ENCODE data around the gene CYP1A1. TPM values are rescaled to one million over a fixed set of nuclear protein-coding genes. Genes with fewer than 3 reads are reported as not detected.

CYP1A1 gene
- total and polyA plus RNA-seq, 9 of the 15 experiments (the other 6 are each of a cell fraction or from before 2014, with no cell fraction given), result 0.04 to 0.13 (median 0.05) TPM; not detected in 5

- TF ChIP-seq JUND (IDR thresholded peaks at IDR 0.05; ENCODE audit: borderline replicate concordance, low read depth, low read length) (no peak), JUND (tag; IDR thresholded peaks at IDR 0.05; ENCODE audit: borderline replicate concordance, low read depth, low read length) (no peak), THAP7 (CRISPR knock-in tag; IDR thresholded peaks at IDR 0.05) (no peak), MAFF (IDR thresholded peaks at IDR 0.05; ENCODE audit: low read length) (peak; percentile 50; the same call in 1 of the 2 replicates)
Measured at GRCh38 chr15:74746389-74746788, 21.1 kb upstream of the CYP1A1 start (continued).

GRCh38 chr15:74742422-74742821, 17.1 kb upstream of the CYP1A1 start:
- Histone ChIP-seq H3K27ac (ENCODE audit: extremely low read depth, low read depth, low read length) (no peak overlapping the region), H2AFZ (ENCODE audit: low read depth, low read length) (no peak overlapping the region), H3K4me3 (no peak overlapping the region), H3K9me3 (replicated peaks; ENCODE audit: control insufficient read depth, insufficient read depth, low read depth, low read length) (peaks cover 4% of the 10 kb centered on the region), H3K36me3 (ENCODE audit: control insufficient read depth, insufficient read depth, low read length) (no peaks in the 10 kb centered on the region), H3K4me2 (ENCODE audit: insufficient read depth, low read length) (no peak overlapping the region), H3K79me2 (ENCODE audit: control insufficient read depth, insufficient read depth, low read length) (no peaks in the 10 kb centered on the region), H3K27me3 (ENCODE audit: control insufficient read depth in 2 of 2, insufficient read depth in 2 of 2, low read length in 2 of 2) (peaks cover 10 to 38% of the 10 kb centered on the region in 2 experiments; a peak in 3 of 5 replicates), H3K9me1 (ENCODE audit: control insufficient read depth, insufficient read depth, low read length) (no peaks in the 10 kb centered on the region), H4K20me1 (replicated peaks; ENCODE audit: control insufficient read depth, insufficient read depth, low read length) (no peaks in the 10 kb centered on the region), H3K9ac (ENCODE audit: insufficient read depth in 1 of 2, low read depth in 2 of 2, low read length in 2 of 2) (no peak overlapping the region), H3K4me1 (replicated peaks in 1 of 2; ENCODE audit: control insufficient read depth in 2 of 2, insufficient read depth in 2 of 2, low read length in 2 of 2) (no peaks in the 10 kb centered on the region)
- ATAC-seq, result no peak
- no peak for DNase-seq (ENCODE audit: extremely low read depth in 1 of 4, low spot score in 3 of 4)
- in situ Hi-C loops (cut with MboI), result no loop called here
- intact Hi-C loops (cut with micrococcal nuclease), result no loop called here
- TF ChIP-seq ZFP1 (CRISPR knock-in tag; IDR thresholded peaks at IDR 0.05), result peak; percentile 83
- no peak for TF ChIP-seq SMARCB1 (IDR thresholded peaks at IDR 0.05; ENCODE audit: insufficient read length, low read depth)
- no peak for TF ChIP-seq CTBP1 (IDR thresholded peaks at IDR 0.05; ENCODE audit: borderline replicate concordance)
- peak; percentile 43; the same call in 1 of the 2 replicates for TF ChIP-seq TRIM28 (IDR thresholded peaks at IDR 0.05)
- ChIA-PET POLR2A (no interaction called here), CTCF (ENCODE audit: low intra/inter-chr PET ratio) (no interaction called here)
- no TSS peak for BruUV-seq (replicated peaks)
- no peak for FAIRE-seq
- 3% methylated on average over 5 of the region's 5 CpGs for WGBS (ENCODE audit: insufficient coverage, low coverage, missing lambda C conversion rate)
